Activated T-helper 9 cell treated with anti-CD3 and anti-CD28 coated beads, Interleukin-2, amount 50 U/mL, for 16 hours (primary cell): ENCODE measurements around the gene VPS26C.

ENCODE experiments used
- DNase-seq: peaks from one replicate; pipeline ENCODE4 v3.0.0-alpha.2; 2020; ENCODE audit warnings: low read depth

The VPS26C gene

DNA sequence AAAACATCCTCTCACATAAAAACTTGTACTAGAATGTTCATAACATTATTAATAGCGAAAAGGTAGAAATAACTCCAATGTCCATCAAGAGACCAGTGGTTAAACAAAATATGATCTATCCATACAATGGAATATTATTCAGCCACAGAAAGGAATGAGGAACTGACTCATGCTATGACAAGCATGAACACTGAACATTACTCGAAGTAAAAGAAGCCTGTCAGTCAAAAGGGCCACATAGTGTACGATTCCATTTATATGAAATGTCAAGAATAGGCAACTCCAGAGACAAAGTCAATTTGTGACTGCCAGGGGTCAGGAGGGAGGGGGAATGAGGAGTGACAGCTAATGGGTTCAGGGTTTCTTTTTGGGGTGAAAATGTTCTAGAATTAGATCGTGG, 2.3 kb downstream of the VPS26C start:
- no peak for DNase-seq

DNA sequence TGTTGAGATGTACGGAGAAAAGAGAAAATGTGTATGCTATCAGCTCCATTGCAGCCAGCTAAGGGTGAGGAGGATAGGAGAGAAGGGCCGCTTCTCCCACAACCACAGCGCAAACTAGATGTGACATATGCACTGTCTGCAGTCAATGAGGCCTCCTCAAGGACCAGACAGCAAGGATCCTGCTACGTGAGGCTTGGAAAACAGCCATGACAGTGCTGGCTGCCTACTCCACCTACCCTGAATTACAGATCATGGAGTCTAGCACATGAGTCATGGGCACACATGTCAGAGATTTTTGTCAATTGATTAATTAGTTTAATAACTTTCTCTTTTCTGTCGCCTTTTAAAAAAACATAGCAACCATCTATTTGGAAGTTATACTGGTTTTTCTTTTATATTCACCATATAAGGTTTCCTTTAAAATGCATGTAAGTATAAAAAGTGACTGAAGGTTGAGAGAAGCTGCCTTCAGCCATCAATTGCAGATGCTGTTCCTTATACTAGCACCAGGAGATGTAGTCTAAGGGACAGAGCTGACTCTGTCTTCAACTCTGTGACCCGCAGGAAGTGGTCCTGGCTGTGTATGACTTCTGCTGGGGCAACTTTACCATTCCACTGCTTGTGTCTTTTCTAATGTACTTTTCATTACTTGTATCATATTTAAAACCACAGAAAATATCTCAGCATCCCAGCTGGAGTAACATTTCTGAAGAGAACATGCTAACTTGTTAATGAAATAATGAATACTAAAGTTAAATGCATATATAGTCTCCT, 3.1 kb downstream of the VPS26C start:
- no peak for DNase-seq

DNA sequence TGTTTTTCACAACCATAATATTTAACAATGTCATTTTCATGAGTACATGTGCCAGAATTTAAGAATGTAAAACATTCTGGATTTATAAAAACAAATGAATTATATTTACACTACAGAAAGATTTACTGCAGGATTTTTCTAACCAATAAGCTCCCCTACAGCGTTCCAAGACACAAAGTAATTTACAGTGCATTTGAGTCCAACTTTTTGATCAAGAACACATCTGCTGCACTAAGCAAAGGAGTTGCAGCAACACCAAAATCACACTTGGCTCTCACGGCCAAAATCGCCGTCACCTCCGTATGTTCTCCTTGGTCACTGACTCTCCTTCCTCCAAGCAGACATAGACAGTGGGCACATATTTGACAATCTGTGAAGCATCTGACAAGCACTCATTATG, 7.7 kb downstream of the VPS26C start:
- DNase-seq, result no peak

GRCh38 chr21:37257967-37258877, 8.9 kb downstream of the VPS26C start:
- DNase-seq, result peak; percentile 68

- DNase-seq, result no peak
These were observed 9.6 kb downstream of the VPS26C start for GRCh38 chr21:37257511-37257966.

- no peak for DNase-seq
These were observed 13.1 kb downstream of the VPS26C start for GRCh38 chr21:37253991-37254390.

- DNase-seq, result no peak
These were observed 15.9 kb downstream of the VPS26C start for GRCh38 chr21:37251294-37251634.

GRCh38 chr21:37249112-37249904, 17.8 kb downstream of the VPS26C start:
- DNase-seq, result no peak

GRCh38 chr21:37248298-37248697, 18.8 kb downstream of the VPS26C start:
- no peak for DNase-seq

DNA sequence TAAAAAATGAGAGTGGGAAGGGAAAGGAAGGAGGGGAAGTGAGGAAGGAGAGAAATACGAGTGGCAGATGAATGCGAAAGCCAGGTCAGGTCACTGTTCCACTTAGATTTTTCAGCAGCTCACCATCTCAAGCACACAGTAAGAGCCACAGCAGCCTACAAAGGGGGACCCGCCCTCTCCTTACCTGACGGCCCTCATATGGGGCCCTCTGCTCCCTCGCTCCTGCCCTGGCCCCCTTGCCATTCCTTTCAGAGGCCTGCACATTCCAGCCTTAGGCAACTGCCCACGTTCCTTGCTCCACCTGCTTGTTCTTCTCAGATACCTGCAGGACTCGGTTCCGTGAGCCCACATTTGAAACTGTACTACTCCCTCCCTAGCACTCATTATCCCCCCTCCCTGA, 22.0 kb downstream of the VPS26C start:
- DNase-seq, result no peak

DNA sequence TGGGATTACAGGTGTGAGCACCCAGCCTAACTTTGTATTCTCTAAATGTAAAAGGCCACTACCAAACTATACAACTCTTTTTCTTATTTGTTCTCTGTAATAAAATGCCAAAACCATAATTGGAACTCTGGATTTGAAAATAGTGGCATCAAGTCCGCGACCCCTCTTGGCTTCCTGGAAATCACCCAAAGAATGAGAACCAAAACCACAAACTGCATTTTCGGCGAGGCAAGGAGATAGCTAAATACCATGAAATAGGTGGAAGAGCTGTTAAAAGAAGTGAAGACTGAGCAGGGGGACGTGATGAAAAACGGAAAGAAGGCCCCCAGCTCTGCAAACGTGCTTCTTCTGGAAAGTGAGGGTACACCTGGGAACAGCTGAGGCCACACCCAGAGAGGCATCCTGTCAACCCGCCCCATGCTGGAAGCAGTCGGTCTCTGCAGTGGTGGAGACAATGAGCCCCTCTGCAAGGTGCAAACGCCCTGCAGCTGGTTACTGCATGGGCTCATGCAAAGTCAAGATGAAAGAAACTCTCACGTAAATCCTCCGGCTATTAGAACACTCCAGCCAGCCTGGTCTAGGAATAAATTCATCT, 22.5 kb downstream of the VPS26C start:
- no peak for DNase-seq

GRCh38 chr21:37243961-37244360, 23.2 kb downstream of the VPS26C start:
- no peak for DNase-seq

- no peak for DNase-seq
These were observed 25.7 kb downstream of the VPS26C start for GRCh38 chr21:37241426-37241825.

DNA sequence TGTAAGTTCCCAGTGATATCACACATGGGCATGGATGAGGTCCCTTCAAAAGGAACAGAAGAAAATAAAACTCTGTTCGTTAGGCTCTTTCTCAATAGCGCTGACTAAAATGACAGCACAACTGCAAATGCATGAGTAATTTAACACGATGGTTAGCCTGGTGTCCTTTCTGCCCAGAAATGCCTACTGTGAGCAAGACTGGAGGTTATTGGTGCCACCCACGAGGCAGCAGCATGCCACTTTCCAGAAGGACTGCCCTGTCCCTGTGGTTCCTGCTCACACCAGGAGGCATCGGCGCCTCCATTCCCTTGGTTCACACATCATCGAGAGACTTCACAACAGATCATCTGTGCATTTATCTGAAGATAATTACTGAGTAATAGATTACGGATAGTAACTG, 26.2 kb downstream of the VPS26C start:
- no peak for DNase-seq

DNA sequence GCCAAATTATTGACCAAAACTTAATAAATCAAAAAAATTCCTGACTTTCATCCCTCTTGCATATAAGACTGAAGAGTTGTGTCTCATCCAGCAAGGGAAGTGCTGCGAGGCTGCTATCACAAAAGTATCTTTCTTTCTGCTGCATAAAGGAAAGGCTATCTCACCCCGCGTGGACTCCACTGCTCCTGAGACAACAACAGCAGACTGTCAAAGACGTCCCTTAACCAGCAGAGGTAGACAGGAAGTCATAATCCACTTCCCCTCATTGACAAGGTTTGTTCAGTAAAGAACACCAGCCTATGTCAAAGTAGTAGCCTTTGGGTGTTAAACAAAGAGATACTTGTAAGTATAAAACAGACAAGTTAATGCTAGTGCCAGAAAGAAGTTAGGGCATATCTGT, 29.4 kb downstream of the VPS26C start:
- no peak for DNase-seq

GRCh38 chr21:37237346-37237745, 29.8 kb downstream of the VPS26C start:
- no peak for DNase-seq

GRCh38 chr21:37233551-37234146, 33.5 kb downstream of the VPS26C start:
- no peak for DNase-seq

GRCh38 chr21:37232274-37233018, 34.7 kb downstream of the VPS26C start:
- no peak for DNase-seq

GRCh38 chr21:37231671-37232070, 35.5 kb downstream of the VPS26C start:
- no peak for DNase-seq

DNA sequence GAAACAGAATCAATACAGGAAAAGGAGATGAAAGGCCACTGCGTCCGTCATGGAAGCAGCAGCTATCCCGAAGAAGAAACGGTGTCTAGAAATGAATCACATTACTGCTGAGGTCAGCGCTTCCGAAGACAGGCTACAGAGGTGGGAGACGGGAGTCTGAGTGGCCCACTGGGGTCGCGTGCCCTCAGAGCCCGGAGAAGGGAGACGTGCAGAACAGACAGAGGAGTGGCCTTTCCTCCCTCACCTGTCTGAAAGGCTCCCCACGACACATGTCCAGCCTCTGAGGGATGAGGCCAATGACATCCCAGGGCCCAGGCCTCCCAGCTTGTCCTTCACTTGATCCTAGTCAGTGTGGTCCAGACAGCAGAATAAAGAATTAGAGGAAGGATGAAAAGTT, 35.9 kb downstream of the VPS26C start:
- no peak for DNase-seq
